Esophagus (tissue), 2 donors: ENCODE measurements around the gene FBN1. TPM values are rescaled to one million over a fixed set of nuclear protein-coding genes. Genes with fewer than 3 reads are reported as not detected.

Experiments used
- H3K27ac ChIP-seq, 2 donors: one replicate each; pipeline ENCODE4 v1.5.1; 2013; ENCODE audit warnings: low read depth in 2 of 2, mild to moderate bottlenecking in 2 of 2, inconsistent platforms in 1 of 2, low read length in 1 of 2, moderate library complexity in 1 of 2
- H3K27me3 ChIP-seq, 2 donors: one replicate each; pipeline ENCODE4 v1.6.1; 2013; ENCODE audit warnings: low read length in 2 of 2, control low read depth in 1 of 2, mild to moderate bottlenecking in 1 of 2; ENCODE audit not compliant: insufficient read depth in 2 of 2, control insufficient read depth in 1 of 2
- H3K36me3 ChIP-seq, 2 donors: one replicate each; pipeline ENCODE4 v1.6.1; 2013; ENCODE audit warnings: low read length in 1 of 2; ENCODE audit not compliant: control insufficient read depth in 2 of 2, insufficient read depth in 2 of 2
- H3K4me1 ChIP-seq, 2 donors: one replicate each; pipeline ENCODE4 v1.6.1; 2013; ENCODE audit warnings: low read length in 1 of 2; ENCODE audit not compliant: control insufficient read depth in 2 of 2, insufficient read depth in 2 of 2
- H3K4me3 ChIP-seq, 2 donors: one replicate each; pipeline ENCODE4 v1.5.1; 2013; ENCODE audit warnings: low read length in 2 of 2, mild to moderate bottlenecking in 2 of 2, low read depth in 1 of 2, moderate library complexity in 1 of 2
- H3K9me3 ChIP-seq, 2 donors: one replicate each; pipeline ENCODE4 v1.6.1; 2013; ENCODE audit warnings: mild to moderate bottlenecking in 2 of 2, low read depth in 1 of 2, low read length in 1 of 2, moderate library complexity in 1 of 2; ENCODE audit not compliant: control insufficient read depth in 2 of 2, insufficient read depth in 1 of 2
- WGBS, 2 donors: extraction: QIAGEN DNeasy Blood & Tissue Kit; methylation state at CpG; one replicate each; pipeline ENCODE4 v1.1.7; 2013; 5-methylcytosine and 5-hydroxymethylcytosine counted together
- polyA plus RNA-seq, 2 donors: library from polyadenylated mRNA; stranded (reverse); fragments of 200-250 nt; gene quantifications; one replicate each; pipeline ENCODE4 v1.2.3, GENCODE V29; 2013
- donor health status: healthy with polysubstance abuse.
- donor health status: Bipolar disorder and iron deficiency.

FBN1 gene
- polyA plus RNA-seq, 2 donors, result 1.8 to 6.4 TPM

GRCh38 chr15:48520376-48521155, 124.9 kb downstream of the FBN1 start:
- no peaks in the 10 kb centered on the region for H3K27me3 ChIP-seq
- WGBS, 2 donors, result 76 to 77% methylated on average over 15 of the region's 15 CpGs
- no peaks in the 10 kb centered on the region for H3K36me3 ChIP-seq
- H3K27ac ChIP-seq, result no peak overlapping the region
- no peaks in the 10 kb centered on the region for H3K4me1 ChIP-seq
- no peak overlapping the region for H3K4me3 ChIP-seq
- H3K9me3 ChIP-seq, result no peaks in the 10 kb centered on the region

- Histone ChIP-seq H3K9me3 (no peaks in the 10 kb centered on the region), H3K4me3 (no peak overlapping the region), H3K27me3 (no peaks in the 10 kb centered on the region), H3K27ac (no peak overlapping the region), H3K36me3 (no peaks in the 10 kb centered on the region), H3K4me1 (no peaks in the 10 kb centered on the region)
- 85 to 95% methylated on average over 3 of the region's 3 CpGs for WGBS, 2 donors
These were observed 129.4 kb downstream of the FBN1 start for GRCh38 chr15:48516121-48516520.

GRCh38 chr15:48515500-48515899, 130.0 kb downstream of the FBN1 start:
- H3K36me3 ChIP-seq, result peaks cover 0 to 2% of the 10 kb centered on the region in 2 donors
- no peak overlapping the region for H3K27ac ChIP-seq
- no peaks in the 10 kb centered on the region for H3K27me3 ChIP-seq
- no peaks in the 10 kb centered on the region for H3K4me1 ChIP-seq
- no peaks in the 10 kb centered on the region for H3K9me3 ChIP-seq
- no peak overlapping the region for H3K4me3 ChIP-seq
- 59 to 71% methylated on average over 2 of the region's 2 CpGs for WGBS, 2 donors

GRCh38 chr15:48514103-48514816, 131.2 kb downstream of the FBN1 start:
- Histone ChIP-seq H3K9me3 (no peaks in the 10 kb centered on the region), H3K4me1 (no peaks in the 10 kb centered on the region), H3K27ac (no peak overlapping the region), H3K4me3 (no peak overlapping the region), H3K27me3 (no peaks in the 10 kb centered on the region), H3K36me3 (peaks cover 0 to 2% of the 10 kb centered on the region in 2 donors)
- 93 to 95% methylated on average over 2 of the region's 2 CpGs for WGBS, 2 donors

- 50 to 60% methylated on average over 6 of the region's 6 CpGs for WGBS, 2 donors
- Histone ChIP-seq H3K27ac (no peak overlapping the region), H3K9me3 (no peaks in the 10 kb centered on the region), H3K27me3 (no peaks in the 10 kb centered on the region), H3K4me3 (no peak overlapping the region), H3K36me3 (peaks cover 0 to 2% of the 10 kb centered on the region in 2 donors), H3K4me1 (no peaks in the 10 kb centered on the region)
These were observed 134.5 kb downstream of the FBN1 start for GRCh38 chr15:48510976-48511375.

- Histone ChIP-seq H3K4me1 (no peaks in the 10 kb centered on the region), H3K27me3 (no peaks in the 10 kb centered on the region), H3K9me3 (no peaks in the 10 kb centered on the region), H3K4me3 (no peak overlapping the region), H3K27ac (no peak overlapping the region), H3K36me3 (peaks cover 0 to 2% of the 10 kb centered on the region in 2 donors)
- WGBS, 2 donors, result 43 to 44% methylated on average over 2 of the region's 2 CpGs
These were observed 138.0 kb downstream of the FBN1 start for GRCh38 chr15:48507416-48508065.

- Histone ChIP-seq H3K27ac (no peak overlapping the region), H3K4me1 (no peaks in the 10 kb centered on the region), H3K9me3 (no peaks in the 10 kb centered on the region), H3K36me3 (no peaks in the 10 kb centered on the region), H3K27me3 (no peaks in the 10 kb centered on the region), H3K4me3 (no peak overlapping the region)
- 89 to 92% methylated on average over 3 of the region's 3 CpGs for WGBS, 2 donors
These were observed 140.4 kb downstream of the FBN1 start for GRCh38 chr15:48505067-48505466.

- H3K27ac ChIP-seq, result no peak overlapping the region
- 77 to 86% methylated on average over 1 of the region's 1 CpG for WGBS, 2 donors
- H3K36me3 ChIP-seq, result no peaks in the 10 kb centered on the region
These were observed 144.3 kb downstream of the FBN1 start for GRCh38 chr15:48501208-48501607.

GRCh38 chr15:48500595-48500994, 144.9 kb downstream of the FBN1 start:
- WGBS, 2 donors, result 89 to 93% methylated on average over 4 of the region's 4 CpGs
- H3K9me3 ChIP-seq, result no peaks in the 10 kb centered on the region
- no peaks in the 10 kb centered on the region for H3K27me3 ChIP-seq
- no peak overlapping the region for H3K27ac ChIP-seq
- H3K36me3 ChIP-seq, result no peaks in the 10 kb centered on the region
- H3K4me1 ChIP-seq, result no peaks in the 10 kb centered on the region
- H3K4me3 ChIP-seq, result no peak overlapping the region

More at GRCh38 chr15:48501208-48501607, 144.3 kb downstream of the FBN1 start:
- Histone ChIP-seq H3K9me3 (no peaks in the 10 kb centered on the region), H3K4me3 (no peak overlapping the region), H3K27me3 (no peaks in the 10 kb centered on the region), H3K4me1 (no peaks in the 10 kb centered on the region)
